Suprapubic skin (tissue), 4 donors: ENCODE data around the gene CCDC69. TPM values are rescaled to one million over a fixed set of nuclear protein-coding genes. Genes with fewer than 3 reads are reported as not detected.
A peak's percentile ranks its signal among the peaks of the same experiment; 100 is the strongest.

Experiments
- DNase-seq, 2 donors: peaks; one replicate each; pipeline ENCODE4 v3.0.0-alpha.2; 2019; ENCODE audit warnings: low spot score in 2 of 2
- H3K27ac ChIP-seq: fragments of 200-600 bp; sonication (generic); one replicate; pipeline ENCODE4 v1.5.1; 2019
- H3K27me3 ChIP-seq: fragments of 200-600 bp; sonication (generic); one replicate; pipeline ENCODE4 v1.5.1; 2019
- H3K36me3 ChIP-seq: fragments of 200-600 bp; sonication (generic); one replicate; pipeline ENCODE4 v1.5.1; 2019
- H3K4me1 ChIP-seq: fragments of 200-600 bp; sonication (generic); one replicate; pipeline ENCODE4 v1.5.1; 2019
- H3K4me3 ChIP-seq: fragments of 200-600 bp; sonication (generic); one replicate; pipeline ENCODE4 v1.5.1; 2019; ENCODE audit warnings: mild to moderate bottlenecking
- H3K9me3 ChIP-seq: fragments of 200-600 bp; sonication (generic); one replicate; pipeline ENCODE4 v1.5.1; 2019
- EP300 ChIP-seq: sonication (generic); formaldehyde crosslinking; IDR thresholded peaks from one replicate; pipeline ENCODE4 v1.6.1; 2017; ENCODE audit warnings: antibody characterized with exemption
- POLR2A ChIP-seq, 2 donors: fragments of 450-650 bp; IDR thresholded peaks; one replicate each; pipeline ENCODE4 v1.6.1; 2017; ENCODE audit warnings: antibody characterized with exemption in 2 of 2, mild to moderate bottlenecking in 2 of 2, moderate library complexity in 2 of 2
- POLR2AphosphoS5 ChIP-seq, 3 donors: sonication (generic); formaldehyde crosslinking; IDR thresholded peaks; one replicate each; pipeline ENCODE4 v1.6.1; 2017; ENCODE audit warnings: antibody characterized with exemption in 3 of 3
- WGBS: methylation state at CpG from one replicate; pipeline ENCODE4 v1.1.5; 2018; 5-methylcytosine and 5-hydroxymethylcytosine counted together
- total RNA-seq, 4 donors: library from RNA; depleted of rRNA; stranded (reverse); fragments of >200 nt; gene quantifications; one replicate each; pipeline ENCODE4 v1.1.0, GENCODE V29; 2016
- TF ChIP-seq, protein P1 (sequence below), 2 donors: fragments of 200-600 bp in 1 of 2; fragments of 450-650 bp in 1 of 2; sonication (generic) in 1 of 2; IDR thresholded peaks; one replicate each; pipeline ENCODE4 v1.5.1; 2016 to 2019; ENCODE audit warnings: antibody characterized with exemption in 2 of 2, mild to moderate bottlenecking in 1 of 2, moderate library complexity in 1 of 2

Gene CCDC69
- total RNA-seq, 4 donors from 2014 or later, result 11.5 to 32.3 (median 26.8) TPM

DNA sequence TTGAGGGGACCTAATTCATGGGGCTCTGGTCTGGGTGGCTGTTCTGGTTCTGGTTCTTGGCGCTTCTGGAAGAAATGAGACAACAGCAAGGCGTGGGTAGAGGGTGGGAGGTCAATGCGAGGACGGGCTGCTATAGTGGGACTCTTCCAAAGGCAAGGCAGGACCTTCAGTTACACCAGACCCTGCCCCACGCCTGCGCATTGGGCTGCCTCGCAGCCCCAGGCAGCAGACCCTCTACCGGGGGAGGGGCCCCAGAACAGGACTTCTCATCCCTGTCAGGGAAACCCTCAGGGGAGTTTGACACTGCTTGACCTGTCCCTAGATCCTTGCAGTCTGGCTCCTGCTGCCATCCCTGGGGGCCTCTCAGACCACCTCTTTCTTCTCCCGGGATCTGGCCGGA is 18.5 kb downstream of the CCDC69 start:
- Histone ChIP-seq H3K36me3 (peaks cover 2% of the 10 kb centered on the region), H3K27ac (no peak overlapping the region), H3K4me3 (no peak overlapping the region), H3K27me3 (no peaks in the 10 kb centered on the region), H3K4me1 (peaks cover 14% of the 10 kb centered on the region), H3K9me3 (no peaks in the 10 kb centered on the region)
- DNase-seq, result peak in 1 of 2 donors; percentile 75
- TF ChIP-seq, protein P1, sequence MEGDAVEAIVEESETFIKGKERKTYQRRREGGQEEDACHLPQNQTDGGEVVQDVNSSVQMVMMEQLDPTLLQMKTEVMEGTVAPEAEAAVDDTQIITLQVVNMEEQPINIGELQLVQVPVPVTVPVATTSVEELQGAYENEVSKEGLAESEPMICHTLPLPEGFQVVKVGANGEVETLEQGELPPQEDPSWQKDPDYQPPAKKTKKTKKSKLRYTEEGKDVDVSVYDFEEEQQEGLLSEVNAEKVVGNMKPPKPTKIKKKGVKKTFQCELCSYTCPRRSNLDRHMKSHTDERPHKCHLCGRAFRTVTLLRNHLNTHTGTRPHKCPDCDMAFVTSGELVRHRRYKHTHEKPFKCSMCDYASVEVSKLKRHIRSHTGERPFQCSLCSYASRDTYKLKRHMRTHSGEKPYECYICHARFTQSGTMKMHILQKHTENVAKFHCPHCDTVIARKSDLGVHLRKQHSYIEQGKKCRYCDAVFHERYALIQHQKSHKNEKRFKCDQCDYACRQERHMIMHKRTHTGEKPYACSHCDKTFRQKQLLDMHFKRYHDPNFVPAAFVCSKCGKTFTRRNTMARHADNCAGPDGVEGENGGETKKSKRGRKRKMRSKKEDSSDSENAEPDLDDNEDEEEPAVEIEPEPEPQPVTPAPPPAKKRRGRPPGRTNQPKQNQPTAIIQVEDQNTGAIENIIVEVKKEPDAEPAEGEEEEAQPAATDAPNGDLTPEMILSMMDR (IDR thresholded peaks at IDR 0.05), result no peak
- TF ChIP-seq POLR2AphosphoS5 (IDR thresholded peaks at IDR 0.05) (no peak), POLR2A (IDR thresholded peaks at IDR 0.05) (no peak), EP300 (no peak)
- WGBS, result 83% methylated on average over 10 of the region's 10 CpGs

DNA sequence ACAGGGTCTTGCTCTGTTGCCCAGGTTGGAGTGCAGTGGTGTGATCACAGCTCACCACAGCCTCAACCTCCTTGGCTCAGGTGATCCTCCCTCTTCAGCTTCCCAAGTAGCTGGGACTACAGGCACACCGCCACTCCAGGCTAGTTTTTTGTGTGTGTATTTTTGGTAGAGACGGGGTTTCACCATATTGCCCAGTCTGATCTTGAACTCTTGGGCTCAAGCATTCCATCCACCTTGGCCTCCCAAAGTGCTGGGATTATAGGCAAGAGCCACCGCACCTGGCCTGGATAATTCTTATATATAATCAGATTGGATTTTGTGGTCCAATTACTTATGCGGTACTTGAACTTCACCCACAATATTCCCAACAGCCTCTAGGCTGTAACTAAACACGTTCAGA is 19.8 kb downstream of the CCDC69 start:
- H3K4me3 ChIP-seq, result no peak overlapping the region
- H3K27ac ChIP-seq, result no peak overlapping the region
- H3K4me1 ChIP-seq, result peaks cover 8% of the 10 kb centered on the region
- H3K36me3 ChIP-seq, result peaks cover 2% of the 10 kb centered on the region
- 82% methylated on average over 5 of the region's 5 CpGs for WGBS
- no peaks in the 10 kb centered on the region for H3K9me3 ChIP-seq
- TF ChIP-seq POLR2AphosphoS5 (IDR thresholded peaks at IDR 0.05), result no peak
- TF ChIP-seq EP300, result no peak
- TF ChIP-seq, protein P1 (IDR thresholded peaks at IDR 0.05), result no peak
- peak in 1 of 2 donors; percentile 20 for DNase-seq
- H3K27me3 ChIP-seq, result no peaks in the 10 kb centered on the region

DNA sequence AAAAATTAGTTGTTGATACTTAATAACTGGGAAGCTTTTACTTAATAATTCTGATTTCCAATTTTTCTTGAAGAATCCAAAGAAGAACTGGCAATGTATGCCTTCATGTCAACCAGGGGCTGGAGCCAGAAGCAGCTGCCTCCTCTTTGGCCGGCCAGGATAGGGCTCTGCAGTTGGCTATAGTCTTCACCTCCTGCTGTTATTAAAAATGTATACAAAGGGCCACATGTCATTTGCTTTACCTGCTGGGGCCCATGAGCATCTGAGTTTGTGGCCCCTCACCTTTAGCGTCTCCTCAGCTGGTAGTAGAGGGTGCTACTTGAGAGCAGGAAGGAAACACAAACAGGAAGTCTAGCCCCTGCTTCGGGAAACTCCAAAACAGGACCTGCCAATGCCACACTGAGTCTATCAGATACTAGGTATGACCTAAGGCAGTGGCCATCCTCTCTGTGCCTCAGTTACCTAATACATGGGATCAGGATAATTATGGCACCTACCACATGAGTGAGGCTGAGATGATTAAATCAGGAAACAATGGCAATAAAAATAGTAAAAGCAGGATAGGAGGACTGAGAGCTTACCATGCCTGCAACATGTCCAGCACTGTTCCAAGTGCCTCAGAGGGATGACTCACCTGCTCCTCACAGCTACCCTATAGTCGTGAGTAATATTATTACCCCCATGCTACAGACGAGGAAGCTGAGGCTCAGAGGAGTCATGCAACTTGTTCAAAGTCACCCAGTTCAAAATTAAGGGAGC is 21.3 kb downstream of the CCDC69 start:
- WGBS, result 66% methylated on average over 5 of the region's 5 CpGs
- DNase-seq, result peak in 1 of 2 donors; percentile 31

DNA sequence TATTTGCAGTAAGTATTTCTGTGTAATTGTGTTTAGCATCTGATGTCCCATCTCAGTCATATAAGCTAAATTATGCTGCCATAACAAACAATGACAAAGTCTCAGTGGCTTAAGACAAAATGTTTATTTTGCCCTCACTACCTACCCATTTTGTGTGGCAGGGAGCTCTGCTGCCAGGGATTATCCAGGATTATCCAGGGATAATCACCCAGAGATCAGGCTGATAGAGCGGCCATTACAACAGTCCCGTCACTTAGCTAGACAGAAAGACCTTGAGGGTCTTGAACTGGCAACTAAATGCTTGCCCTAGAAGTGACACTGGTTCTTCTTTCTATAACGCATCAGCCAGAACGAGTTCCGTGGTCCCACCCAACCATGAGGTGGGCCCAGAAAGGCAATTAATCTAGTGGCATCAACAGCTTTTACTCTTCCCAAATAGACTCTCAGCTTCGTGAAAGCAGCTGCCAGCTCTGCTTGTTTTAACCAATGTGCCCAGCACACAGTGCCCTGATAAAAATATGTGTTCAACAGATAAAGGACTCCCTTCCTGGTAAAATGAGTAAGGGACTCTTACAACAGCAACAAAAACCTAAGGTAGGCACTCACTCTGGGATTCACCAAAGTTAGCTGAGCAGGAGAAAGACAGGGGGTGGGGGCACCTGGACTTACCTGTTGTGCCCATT is 22.8 kb downstream of the CCDC69 start:
- Histone ChIP-seq H3K36me3 (peaks cover 2% of the 10 kb centered on the region), H3K9me3 (no peaks in the 10 kb centered on the region), H3K4me1 (no peaks in the 10 kb centered on the region), H3K4me3 (no peak overlapping the region), H3K27ac (no peak overlapping the region), H3K27me3 (no peaks in the 10 kb centered on the region)
- WGBS, result 84% methylated on average over 6 of the region's 6 CpGs
- peak in 1 of 2 donors; percentile 57 for DNase-seq
- no peak for TF ChIP-seq POLR2A (IDR thresholded peaks at IDR 0.05)
- TF ChIP-seq, protein P1 (IDR thresholded peaks at IDR 0.05), result no peak
- TF ChIP-seq POLR2AphosphoS5 (IDR thresholded peaks at IDR 0.05), result no peak
- no peak for TF ChIP-seq EP300

More for the DNA sequence above, 21.3 kb downstream of the CCDC69 start:
- H3K36me3 ChIP-seq, result peaks cover 2% of the 10 kb centered on the region
- H3K4me3 ChIP-seq, result no peak overlapping the region
- H3K4me1 ChIP-seq, result no peaks in the 10 kb centered on the region
- no peak for TF ChIP-seq EP300
- no peak for TF ChIP-seq POLR2A (IDR thresholded peaks at IDR 0.05)
- TF ChIP-seq, protein P1 (IDR thresholded peaks at IDR 0.05), result no peak
- no peak for TF ChIP-seq POLR2AphosphoS5 (IDR thresholded peaks at IDR 0.05)
- no peak overlapping the region for H3K27ac ChIP-seq
- H3K27me3 ChIP-seq, result no peaks in the 10 kb centered on the region
- H3K9me3 ChIP-seq, result no peaks in the 10 kb centered on the region

DNA sequence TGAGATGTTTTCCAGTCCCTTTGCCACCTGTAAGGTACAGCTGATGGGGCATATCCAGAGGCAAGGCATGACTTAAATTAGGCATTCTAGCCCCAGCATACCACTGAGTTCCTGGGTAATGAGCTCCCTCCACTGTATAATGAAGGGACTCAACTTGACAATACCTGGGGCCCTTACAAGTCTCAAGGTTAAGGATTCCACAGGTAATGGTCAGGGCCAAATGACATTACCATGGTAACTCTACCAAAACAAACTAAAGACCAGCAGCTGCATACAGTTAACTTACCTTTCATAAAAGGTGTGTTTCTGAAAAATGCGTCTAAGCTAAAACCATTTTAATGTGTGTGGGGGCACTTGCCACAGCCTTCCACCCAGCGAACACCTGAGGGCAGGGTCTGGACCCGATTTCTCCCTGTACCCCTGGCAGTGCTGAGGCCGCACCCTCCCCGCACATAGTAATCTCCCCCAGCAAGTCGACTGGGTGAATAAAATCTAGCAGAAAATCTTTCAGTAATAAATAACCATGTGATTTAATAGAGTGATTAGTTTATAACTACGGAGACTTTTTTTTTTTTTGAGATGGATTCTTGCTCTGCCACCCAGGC is 24.2 kb downstream of the CCDC69 start:
- DNase-seq, result peak in 1 of 2 donors; percentile 48
- Histone ChIP-seq H3K36me3 (peaks cover 2% of the 10 kb centered on the region), H3K27me3 (no peaks in the 10 kb centered on the region), H3K4me1 (no peaks in the 10 kb centered on the region), H3K4me3 (no peak overlapping the region), H3K9me3 (no peaks in the 10 kb centered on the region), H3K27ac (no peak overlapping the region)
- 76% methylated on average over 7 of the region's 7 CpGs for WGBS
- TF ChIP-seq POLR2A (IDR thresholded peaks at IDR 0.05), result no peak
